ENCODE measurements around the gene TLE3. TPM values are rescaled to one million over a fixed set of nuclear protein-coding genes. Genes with fewer than 3 reads are reported as not detected.
A peak's percentile ranks its signal among the peaks of the same experiment; 100 is the strongest.

The TLE3 gene
- total and polyA plus RNA-seq, 2 of the 13 experiments (the other 11 are each of a cell fraction or from before 2014, with no cell fraction given) = 11.9 to 13.8 TPM

GRCh38 chr15:70127288-70127746 lies 29.6 kb upstream of the TLE3 start (continued):
- TF ChIP-seq ISL2 (CRISPR knock-in tag; IDR thresholded peaks at IDR 0.05) (0 out of 2 replicates have a peak, but pooled peaks have one; percentile 37), RARA (CRISPR knock-in tag; IDR thresholded peaks at IDR 0.05) (0 out of 2 replicates have a peak, but pooled peaks have one; percentile 16), BCL6 (CRISPR knock-in tag; IDR thresholded peaks at IDR 0.05) (0 out of 2 replicates have a peak, but pooled peaks have one; percentile 9), RXRB (CRISPR knock-in tag; IDR thresholded peaks at IDR 0.05; ENCODE audit: borderline replicate concordance) (0 out of 2 replicates have a peak, but pooled peaks have one; percentile 27), ARID5B (CRISPR knock-in tag; IDR thresholded peaks at IDR 0.05) (peak; percentile 72), PAXIP1 (CRISPR knock-in tag; conservative IDR thresholded peaks at IDR 0.05) (peak; percentile 61), PRDM15 (CRISPR knock-in tag; IDR thresholded peaks at IDR 0.05) (peak; percentile 59; the same call in 1 of the 2 replicates), NFKB2 (CRISPR knock-in tag; IDR thresholded peaks at IDR 0.05; ENCODE audit: borderline replicate concordance) (no peak), CREB1 (IDR thresholded peaks at IDR 0.05) (no peak), CREB1 (CRISPR knock-in tag; IDR thresholded peaks at IDR 0.05) (peak; percentile 37; the same call in 1 of the 2 replicates), EP300 (IDR thresholded peaks at IDR 0.05; ENCODE audit: low read depth in 2 of 2, low read length in 2 of 2) (peak in 1 of 2 experiments; percentile 74; a peak in 2 of 4 replicates), EP300 (CRISPR knock-in tag; IDR thresholded peaks at IDR 0.05; ENCODE audit: borderline replicate concordance) (no peak), FOSL2 (CRISPR knock-in tag; IDR thresholded peaks at IDR 0.05) (0 out of 2 replicates have a peak, but pooled peaks have one; percentile 5), ONECUT2 (CRISPR knock-in tag; IDR thresholded peaks at IDR 0.05) (no peak), FOXA1 (IDR thresholded peaks at IDR 0.05) (no peak), FOXA1 (CRISPR knock-in tag; IDR thresholded peaks at IDR 0.05) (peak; percentile 52; the same call in 1 of the 2 replicates), TFDP2 (CRISPR knock-in tag; IDR thresholded peaks at IDR 0.05) (no peak)
